ENCODE measurements around the gene HTR5A. TPM values are rescaled to one million over a fixed set of nuclear protein-coding genes. Genes with fewer than 3 reads are reported as not detected.

The HTR5A gene
- total and polyA plus RNA-seq, 9 donors = not detected

DNA sequence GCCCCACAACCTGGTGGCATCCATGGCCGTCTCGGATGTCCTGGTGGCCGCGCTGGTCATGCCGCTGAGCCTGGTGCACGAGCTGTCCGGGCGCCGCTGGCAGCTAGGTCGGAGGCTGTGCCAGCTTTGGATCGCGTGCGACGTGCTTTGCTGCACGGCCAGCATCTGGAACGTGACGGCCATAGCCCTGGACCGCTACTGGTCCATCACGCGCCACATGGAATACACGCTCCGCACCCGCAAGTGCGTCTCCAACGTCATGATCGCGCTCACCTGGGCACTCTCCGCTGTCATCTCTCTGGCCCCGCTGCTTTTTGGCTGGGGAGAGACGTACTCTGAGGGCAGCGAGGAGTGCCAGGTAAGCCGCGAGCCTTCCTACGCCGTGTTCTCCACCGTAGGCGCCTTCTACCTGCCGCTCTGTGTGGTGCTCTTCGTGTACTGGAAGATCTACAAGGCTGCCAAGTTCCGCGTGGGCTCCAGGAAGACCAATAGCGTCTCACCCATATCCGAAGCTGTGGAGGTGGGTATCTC, 1.1 kb downstream of the HTR5A start:
- WGBS, 3 donors = 44 to 74% (median 58%) methylated on average over 41 to 43 of the region's 43 CpGs
- TF ChIP-seq EP300 (IDR thresholded peaks at IDR 0.05) = no peak
- TF ChIP-seq POLR2A (IDR thresholded peaks at IDR 0.05) = no peak
- no peak for TF ChIP-seq CTCF (IDR thresholded peaks at IDR 0.05)
- Histone ChIP-seq H3K27ac (no peak overlapping the region), H3K4me1 (ENCODE audit: insufficient read depth) (peaks cover 3% of the 10 kb centered on the region), H3K36me3 (no peaks in the 10 kb centered on the region), H3K9me3 (no peaks in the 10 kb centered on the region), H3K4me3 (no peak overlapping the region), H3K27me3 (no peaks in the 10 kb centered on the region)
- DNase-seq = no peak
- intact Hi-C loops (cut with DNase I) = no loop called here

DNA sequence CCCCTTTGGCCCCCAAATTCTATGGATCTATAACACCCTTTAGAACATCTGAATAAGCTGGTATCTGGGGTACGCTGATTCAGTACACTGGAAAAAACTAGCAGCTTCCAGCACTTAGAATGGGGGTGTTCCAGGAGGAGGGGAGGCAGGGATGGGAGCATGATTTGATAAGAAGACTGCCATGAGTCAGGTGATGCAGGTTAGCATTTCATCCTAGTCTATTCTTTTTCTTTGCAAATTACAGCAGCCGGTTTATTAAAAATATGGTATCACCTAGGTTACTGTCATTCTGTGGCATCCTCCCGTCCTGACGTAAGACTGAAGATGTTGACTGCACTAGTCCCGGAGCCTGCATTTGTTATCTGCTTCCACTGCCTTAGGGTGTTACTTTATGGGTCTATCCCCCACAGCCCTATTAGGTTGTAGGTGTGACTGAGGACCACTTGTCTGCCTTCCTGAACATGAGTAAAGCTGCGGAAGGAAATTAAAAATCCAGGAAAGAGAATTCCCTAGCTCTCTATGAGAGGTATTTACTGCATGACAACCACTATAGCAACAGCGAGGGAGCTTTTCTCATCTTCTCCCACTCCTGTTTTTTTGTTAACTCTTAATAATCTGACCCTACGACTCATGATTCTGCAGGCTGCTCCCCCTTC, 1.9 kb downstream of the HTR5A start:
- intact Hi-C loops (cut with DNase I) = no loop called here
- 65 to 77% (median 66%) methylated on average over 8 of the region's 8 CpGs for WGBS, 3 donors
- no peak overlapping the region for H3K4me3 ChIP-seq
- H3K36me3 ChIP-seq = no peaks in the 10 kb centered on the region
- TF ChIP-seq POLR2A (IDR thresholded peaks at IDR 0.05) (no peak), EP300 (IDR thresholded peaks at IDR 0.05) (no peak), CTCF (IDR thresholded peaks at IDR 0.05) (no peak)
- no peak overlapping the region for H3K27ac ChIP-seq
- DNase-seq = no peak
- H3K9me3 ChIP-seq = no peaks in the 10 kb centered on the region
- H3K4me1 ChIP-seq (ENCODE audit: insufficient read depth) = peaks cover 3% of the 10 kb centered on the region
- no peaks in the 10 kb centered on the region for H3K27me3 ChIP-seq

DNA sequence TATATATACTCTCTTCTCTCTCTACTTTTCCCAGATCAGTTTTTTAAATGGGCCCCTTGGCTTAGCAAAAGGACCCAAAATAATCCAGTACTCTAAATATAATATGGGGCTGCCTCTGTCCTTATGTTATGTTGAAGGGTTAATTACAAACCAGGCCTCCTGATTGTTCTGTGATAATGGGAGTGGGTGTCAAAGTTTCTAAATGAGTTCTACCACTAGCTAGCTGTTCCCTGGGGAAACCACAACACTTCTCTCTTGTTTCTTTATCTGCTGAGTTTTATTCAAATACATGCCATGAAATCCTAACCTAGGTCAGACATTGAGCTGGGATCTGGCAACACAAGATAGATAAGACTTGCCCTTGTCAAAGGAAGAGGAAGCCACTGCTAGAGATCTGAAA, 3.8 kb downstream of the HTR5A start:
- Histone ChIP-seq H3K9me3 (no peaks in the 10 kb centered on the region), H3K27ac (no peak overlapping the region), H3K27me3 (no peaks in the 10 kb centered on the region), H3K4me1 (ENCODE audit: insufficient read depth) (peaks cover 3% of the 10 kb centered on the region), H3K36me3 (no peaks in the 10 kb centered on the region), H3K4me3 (no peak overlapping the region)
- no peak for DNase-seq
- intact Hi-C loops (cut with DNase I) = no loop called here
- no peak for TF ChIP-seq EP300 (IDR thresholded peaks at IDR 0.05)
- TF ChIP-seq POLR2A (IDR thresholded peaks at IDR 0.05) = no peak
- no peak for TF ChIP-seq CTCF (IDR thresholded peaks at IDR 0.05)

DNA sequence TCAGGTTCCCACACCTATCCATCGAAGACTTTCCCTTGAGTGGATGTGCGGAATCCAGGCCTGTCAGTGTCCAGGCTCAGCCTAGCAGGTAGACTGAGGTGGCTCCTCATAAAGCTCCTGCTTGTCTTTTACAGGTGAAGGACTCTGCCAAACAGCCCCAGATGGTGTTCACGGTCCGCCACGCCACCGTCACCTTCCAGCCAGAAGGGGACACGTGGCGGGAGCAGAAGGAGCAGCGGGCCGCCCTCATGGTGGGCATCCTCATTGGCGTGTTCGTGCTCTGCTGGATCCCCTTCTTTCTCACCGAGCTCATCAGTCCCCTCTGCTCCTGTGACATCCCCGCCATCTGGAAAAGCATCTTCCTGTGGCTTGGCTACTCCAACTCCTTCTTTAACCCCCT, 13.9 kb downstream of the HTR5A start:
- TF ChIP-seq EP300 (IDR thresholded peaks at IDR 0.05) (no peak), CTCF (IDR thresholded peaks at IDR 0.05) (no peak), POLR2A (IDR thresholded peaks at IDR 0.05) (no peak)
- Histone ChIP-seq H3K4me3 (no peak overlapping the region), H3K36me3 (no peaks in the 10 kb centered on the region), H3K27ac (no peak overlapping the region), H3K4me1 (ENCODE audit: insufficient read depth) (no peaks in the 10 kb centered on the region), H3K9me3 (no peaks in the 10 kb centered on the region), H3K27me3 (no peaks in the 10 kb centered on the region)
- DNase-seq = no peak
- 86 to 90% (median 90%) methylated on average over 14 of the region's 14 CpGs for WGBS, 3 donors
- intact Hi-C loops (cut with DNase I) = no loop called here
